HK-2 (cell line): ENCODE measurements around the gene FRMD7.

Experiments
- DNase-seq: peaks from one replicate; pipeline ENCODE4 v3.0.0-alpha.2; 2018; ENCODE audit not compliant: unreplicated experiment

Gene FRMD7

DNA sequence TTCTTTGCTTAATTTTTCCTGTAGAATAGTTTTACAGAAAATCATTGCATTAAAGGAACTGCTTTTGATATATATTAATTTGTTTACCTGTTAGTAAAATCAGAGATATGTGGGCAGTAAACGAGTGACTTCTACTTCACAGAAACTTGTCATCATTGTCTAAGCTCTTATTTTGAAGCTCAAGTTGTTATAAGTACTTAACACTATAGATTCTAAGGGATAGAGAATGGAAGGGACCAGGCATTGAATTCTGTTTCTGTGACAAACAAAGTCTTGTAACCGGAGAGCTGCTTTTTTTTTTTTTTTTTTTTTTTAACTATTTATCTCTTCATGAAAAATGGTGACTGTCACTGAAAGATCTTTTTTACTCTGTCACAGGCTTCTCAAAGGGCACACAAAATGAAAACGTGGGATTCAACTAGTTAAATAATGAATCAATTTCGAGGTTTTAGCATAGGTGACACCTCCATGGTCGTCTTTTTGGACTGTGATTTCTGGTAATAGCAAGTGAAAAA, 90.3 kb downstream of the FRMD7 start:
- DNase-seq: no peak

GRCh38 chrX:132034648-132035047, 93.2 kb downstream of the FRMD7 start:
- DNase-seq: no peak

- DNase-seq: no peak
These were observed 94.7 kb downstream of the FRMD7 start for GRCh38 chrX:132033166-132033565.

DNA sequence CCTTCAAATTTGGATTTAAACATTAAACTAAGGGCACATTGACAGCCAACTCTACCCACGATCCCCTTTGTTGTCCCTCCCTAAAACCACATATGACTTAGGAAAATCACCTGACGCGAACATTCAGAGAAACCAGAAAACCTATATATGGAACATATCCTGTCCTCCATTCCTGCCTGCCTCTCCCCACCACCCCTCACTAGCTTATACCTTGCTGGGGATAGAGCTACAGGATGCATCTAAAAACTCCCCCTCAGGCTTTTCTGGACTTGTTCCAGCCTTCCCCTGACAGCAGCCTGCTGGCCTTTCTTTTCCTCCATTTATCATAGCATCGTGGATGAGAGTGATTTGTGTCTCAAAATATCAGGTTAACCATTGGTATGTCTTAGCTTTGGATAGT, 96.0 kb downstream of the FRMD7 start:
- DNase-seq: no peak

- DNase-seq: no peak
These were observed 97.6 kb downstream of the FRMD7 start for GRCh38 chrX:132030264-132030663.
